WTC11 (cell line): ENCODE results near the gene TIGD1. TPM values are rescaled to one million over a fixed set of nuclear protein-coding genes. Genes with fewer than 3 reads are reported as not detected.

Experiments
- ATAC-seq: fragments of 200-7000 bp; cut with Tn5 transposase; 2 replicates; pipeline ENCODE4 v1.10.0; 2021; ENCODE audit warnings: mild to moderate bottlenecking, moderate library complexity
- CTCF ChIA-PET: fragments of 300-600 bp; sonication (Branson Sonifier 250); formaldehyde crosslinking; loops from one replicate; lab custom pipeline; 2021; ENCODE audit warnings: antibody characterized with exemption; lab: Charles Lee
- POLR2A ChIA-PET: fragments of 350-600 bp; sonication (Branson Sonifier 250); formaldehyde crosslinking; loops from one replicate; lab custom pipeline; 2021; ENCODE audit warnings: antibody characterized with exemption; lab: Charles Lee
- DNase-seq: peaks from one replicate; pipeline ENCODE4 v3.0.0; 2021; ENCODE audit warnings: low spot score
- H3K27ac Mint-ChIP-seq: 2 replicates; pipeline ENCODE4 v1.8.0; 2021; ENCODE audit warnings: mixed read lengths
- H3K27me3 Mint-ChIP-seq: 2 replicates; pipeline ENCODE4 v1.8.0; 2021; ENCODE audit warnings: low read depth, mild to moderate bottlenecking, moderate library complexity, mixed read lengths
- H3K36me3 Mint-ChIP-seq: 2 replicates; pipeline ENCODE4 v1.8.0; 2021; ENCODE audit warnings: mixed read lengths
- H3K4me1 Mint-ChIP-seq: 2 replicates; pipeline ENCODE4 v1.8.0; 2022; ENCODE audit warnings: mixed read lengths
- H3K4me3 Mint-ChIP-seq: 2 replicates; pipeline ENCODE4 v1.8.0; 2021; ENCODE audit warnings: mild to moderate bottlenecking, moderate library complexity, mixed read lengths
- H3K9me3 Mint-ChIP-seq: 2 replicates; pipeline ENCODE4 v1.8.0; 2021; ENCODE audit warnings: mixed read lengths
- AFF4 ChIP-seq: sonication (generic); formaldehyde crosslinking; IDR thresholded peaks from 2 replicates; pipeline ENCODE4 v1.8.1; 2023; ENCODE audit warnings: mild to moderate bottlenecking, missing genetic modification reagents, borderline replicate concordance
- ATF2 ChIP-seq: sonication (generic); formaldehyde crosslinking; IDR thresholded peaks from 2 replicates; pipeline ENCODE4 v1.8.1; 2022; ENCODE audit warnings: low read depth, missing genetic modification reagents, borderline replicate concordance
- CREM ChIP-seq: sonication (generic); formaldehyde crosslinking; IDR thresholded peaks from 2 replicates; pipeline ENCODE4 v1.8.1; 2022; ENCODE audit warnings: mild to moderate bottlenecking, missing genetic modification reagents, moderate library complexity
- ELF4 ChIP-seq: sonication (generic); formaldehyde crosslinking; IDR thresholded peaks from 2 replicates; pipeline ENCODE4 v1.8.1; 2022; ENCODE audit warnings: low read depth, mild to moderate bottlenecking, moderate library complexity, missing genetic modification reagents
- EMX1 ChIP-seq: fragments of 250-450 bp; sonication (Bioruptor Pico); IDR thresholded peaks from 2 replicates; pipeline ENCODE4 v1.8.0; 2021; ENCODE audit warnings: mild to moderate bottlenecking
- ERG ChIP-seq: fragments of 250-450 bp; sonication (Bioruptor Pico); IDR thresholded peaks from 2 replicates; pipeline ENCODE4 v1.8.0; 2021; ENCODE audit warnings: mild to moderate bottlenecking
- GABPB1 ChIP-seq: sonication (generic); formaldehyde crosslinking; IDR thresholded peaks from 2 replicates; pipeline ENCODE4 v1.8.1; 2023; ENCODE audit warnings: mild to moderate bottlenecking, missing genetic modification reagents
- GRHL2 ChIP-seq: fragments of 250-450 bp; sonication (Bioruptor Pico); IDR thresholded peaks from 2 replicates; pipeline ENCODE4 v1.8.0; 2022; ENCODE audit warnings: mild to moderate bottlenecking, moderate library complexity; ENCODE audit not compliant: insufficient replicate concordance, severe bottlenecking
- GTF2I ChIP-seq: fragments of 250-450 bp; sonication (Bioruptor Pico); conservative IDR thresholded peaks from 2 replicates; pipeline ENCODE4 v1.4.0; 2021; ENCODE audit warnings: mild to moderate bottlenecking
- IRF1 ChIP-seq: sonication (generic); formaldehyde crosslinking; IDR thresholded peaks from 2 replicates; pipeline ENCODE4 v1.8.0; 2023; ENCODE audit warnings: missing genetic modification reagents
- JAZF1 ChIP-seq: fragments of 250-450 bp; sonication (Bioruptor Pico); IDR thresholded peaks from 2 replicates; pipeline ENCODE4 v1.9.0; 2021; ENCODE audit warnings: moderate library complexity, mild to moderate bottlenecking, inconsistent platforms
- NR1H2 ChIP-seq: sonication (generic); formaldehyde crosslinking; IDR thresholded peaks from 2 replicates; pipeline ENCODE4 v1.9.0; 2021; ENCODE audit warnings: mild to moderate bottlenecking, moderate library complexity, missing genetic modification reagents
- NR3C1 ChIP-seq: sonication (generic); formaldehyde crosslinking; conservative IDR thresholded peaks from 2 replicates; pipeline ENCODE4 v1.8.1; 2023; ENCODE audit warnings: low read depth, mild to moderate bottlenecking, missing genetic modification reagents
- SP1 ChIP-seq: sonication (generic); formaldehyde crosslinking; conservative IDR thresholded peaks from 2 replicates; pipeline ENCODE4 v1.8.1; 2022; ENCODE audit warnings: missing genetic modification reagents
- USF1 ChIP-seq: sonication (generic); formaldehyde crosslinking; IDR thresholded peaks from 2 replicates; pipeline ENCODE4 v1.8.0; 2022; ENCODE audit warnings: mild to moderate bottlenecking, missing genetic modification reagents
- ZBTB43 ChIP-seq: sonication (generic); formaldehyde crosslinking; IDR thresholded peaks from 2 replicates; pipeline ENCODE4 v1.8.1; 2023; ENCODE audit warnings: mild to moderate bottlenecking, missing genetic modification reagents
- ZMAT4 ChIP-seq: fragments of 250-450 bp; sonication (Bioruptor Pico); IDR thresholded peaks from 2 replicates; pipeline ENCODE4 v1.9.0; 2021; ENCODE audit warnings: mild to moderate bottlenecking
- ZNF138 ChIP-seq: sonication (generic); formaldehyde crosslinking; conservative IDR thresholded peaks from 2 replicates; pipeline ENCODE4 v1.8.1; 2022; ENCODE audit warnings: mild to moderate bottlenecking, moderate library complexity, missing genetic modification reagents
- ZNF219 ChIP-seq: sonication (generic); formaldehyde crosslinking; IDR thresholded peaks from 2 replicates; pipeline ENCODE4 v1.8.0; 2023; ENCODE audit warnings: missing genetic modification reagents, mild to moderate bottlenecking, borderline replicate concordance
- ZNF416 ChIP-seq: fragments of 250-450 bp; sonication (Bioruptor Pico); IDR thresholded peaks from 2 replicates; pipeline ENCODE4 v1.9.0; 2021; ENCODE audit warnings: mild to moderate bottlenecking, inconsistent platforms
- ZNF512 ChIP-seq: sonication (generic); formaldehyde crosslinking; IDR thresholded peaks from 2 replicates; pipeline ENCODE4 v1.8.1; 2022; ENCODE audit warnings: missing genetic modification reagents, borderline replicate concordance
- ZNF671 ChIP-seq: fragments of 250-450 bp; sonication (Bioruptor Pico); IDR thresholded peaks from 2 replicates; pipeline ENCODE4 v1.8.0; 2021; ENCODE audit warnings: mild to moderate bottlenecking
- total RNA-seq: library from RNA; stranded (reverse); gene quantifications from 3 replicates; pipeline ENCODE4 v1.2.3, GENCODE V29; 2021

TIGD1 gene
- total RNA-seq, 1 experiment from 2014 or later: 9.0 TPM

- TF ChIP-seq ELF4 (CRISPR knock-in tag) (peak; percentile 76; the same call in 1 of the 2 replicates), GABPB1 (CRISPR knock-in tag) (peak; percentile 96), JAZF1 (CRISPR knock-in tag) (no peak), GTF2I (CRISPR knock-in tag) (peak; percentile 97), ZNF512 (no peak), SP1 (peak; percentile 86), IRF1 (CRISPR knock-in tag) (peak; percentile 65; the same call in 1 of the 2 replicates), ZNF219 (0 out of 2 replicates have a peak, but pooled peaks have one; percentile 5), ATF2 (CRISPR knock-in tag) (no peak), ZNF138 (peak; percentile 74; the same call in 1 of the 2 replicates), EMX1 (CRISPR knock-in tag) (no peak), CREM (CRISPR knock-in tag) (peak; percentile 91), ZNF416 (CRISPR knock-in tag) (no peak), ERG (CRISPR knock-in tag) (peak; percentile 61; the same call in 1 of the 2 replicates), ZMAT4 (CRISPR knock-in tag) (no peak), USF1 (CRISPR knock-in tag) (peak; percentile 59; the same call in 1 of the 2 replicates)
These were observed at the start of gene TIGD1, which contains the start of gene EIF4E2 (continued) for GRCh38 chr2:232550354-232551249.

GRCh38 chr2:232598293-232598692, 47.9 kb upstream of the TIGD1 start:
- DNase-seq (peak; percentile 23), ATAC-seq (peak; percentile 80)
- Mint-ChIP-seq H3K27me3 (no peaks in the 10 kb centered on the region), H3K4me1 (0 out of 2 replicates have a peak, but pooled peaks cover 2% of the 10 kb centered on the region), H3K36me3 (no peaks in the 10 kb centered on the region), H3K9me3 (peaks cover 5% of the 10 kb centered on the region), H3K4me3 (no peak overlapping the region), H3K27ac (no peak overlapping the region; the same call in 1 of the 2 replicates)
- ChIA-PET POLR2A (no interaction called here), CTCF (interaction anchor here (0.6 to 1.9 kb wide), 2 partner anchors 13 to 70 kb away, joined by 3 to 6 read pairs; no protein-coding TSS in a partner anchor)
- TF ChIP-seq AFF4 (no peak), GRHL2 (CRISPR knock-in tag) (no peak), ZNF671 (CRISPR knock-in tag) (no peak), NR1H2 (no peak), ZBTB43 (CRISPR knock-in tag) (no peak), NR3C1 (no peak)
